Motor neuron (in vitro differentiated cells): ENCODE data around the gene SLC5A10. TPM values are rescaled to one million over a fixed set of nuclear protein-coding genes. Genes with fewer than 3 reads are reported as not detected.
A peak's percentile ranks its signal among the peaks of the same experiment; 100 is the strongest.

Source experiments
- ATAC-seq, 8 experiments: fragments of 200-7000 bp; cut with Tn5 transposase; replicated peaks in 6 of 8; 2 replicates each; pipeline ENCODE4 v1.8.0; 2021; ENCODE audit warnings: mild to moderate bottlenecking in 8 of 8, moderate library complexity in 8 of 8
- H3K27ac ChIP-seq, 2 donors: fragments of 250-450 bp; sonication (Bioruptor Pico); 2 replicates each; pipeline ENCODE4 v1.9.0; 2021; ENCODE audit warnings: antibody characterized with exemption in 2 of 2, mild to moderate bottlenecking in 2 of 2, moderate library complexity in 1 of 2
- H3K4me1 ChIP-seq, 2 donors: fragments of 250-450 bp; sonication (Bioruptor Pico); replicated peaks in 1 of 2; 2 replicates each; pipeline ENCODE4 v1.6.1; 2021; ENCODE audit warnings: antibody characterized with exemption in 2 of 2, mild to moderate bottlenecking in 2 of 2, moderate library complexity in 1 of 2
- H3K4me3 ChIP-seq, 5 donors: fragments of 250-450 bp; sonication (Bioruptor Pico); 2 replicates each; pipeline ENCODE4 v1.9.0; 2021; ENCODE audit warnings: antibody characterized with exemption in 5 of 5, mild to moderate bottlenecking in 5 of 5, moderate library complexity in 4 of 5
- WGBS, 10 experiments: fragments of 450-650 bp; shearing (Covaris generic); methylation state at CpG; one replicate each; pipeline ENCODE4 v1.0.0; 2022; 5-methylcytosine and 5-hydroxymethylcytosine counted together
- in situ Hi-C, 9 experiments: fragments of 400-800 bp; cut with MboI; loops; one replicate each; pipeline ENCODE4 v1.15.0; 2021; ENCODE audit warnings: low sequenced_read_pairs in 9 of 9, low pct_unique_long_range_greater_than_20kb in 2 of 9; ENCODE audit not compliant: unreplicated experiment in 9 of 9
- total RNA-seq, 8 experiments: library from RNA; unstranded; fragments of 300-600 nt; gene quantifications; 2 replicates each; pipeline versions ENCODE4 v1.2.3 to v1.2.4, GENCODE V29; 2022

Gene SLC5A10
- total RNA-seq, 8 experiments from 2014 or later, result 0.09 to 0.76 (median 0.45) TPM; not detected in 3

DNA sequence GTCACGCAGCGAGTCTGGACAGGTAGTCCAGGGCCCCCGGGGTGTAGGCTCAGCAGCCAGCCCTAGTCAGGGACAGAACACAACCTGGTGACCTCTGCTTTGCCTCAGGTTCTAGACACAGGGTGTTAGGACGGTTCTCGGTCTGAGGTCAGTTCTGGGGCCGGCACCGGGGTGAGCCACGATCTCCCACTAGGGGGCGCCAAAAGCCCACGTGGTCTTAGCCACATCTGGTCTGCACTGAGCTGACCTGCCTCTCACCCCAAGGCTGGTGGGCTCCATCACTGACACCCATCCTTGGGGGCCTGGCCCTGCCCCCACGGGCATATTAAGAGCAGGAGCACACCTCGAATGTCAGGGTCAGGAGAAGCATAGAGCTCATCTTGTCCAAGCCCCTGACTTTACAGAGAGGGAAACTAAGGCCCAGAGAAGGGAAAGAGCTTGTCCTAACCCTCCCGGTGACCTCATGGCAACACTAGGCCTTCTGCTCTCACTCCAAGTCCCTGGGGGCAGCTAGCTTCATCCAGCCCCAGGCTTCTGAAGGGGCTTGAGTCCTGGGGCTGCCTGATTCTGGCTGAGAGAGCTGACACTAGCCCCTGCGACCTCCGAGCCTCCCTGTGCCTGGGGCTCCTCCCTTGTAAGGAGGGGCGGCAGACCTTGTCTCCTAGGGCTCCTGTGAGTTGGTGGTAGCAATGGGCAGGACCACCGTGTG is 9.0 kb downstream of the SLC5A10 start:
- peak overlapping the region in 1 of 2 donors; percentile 39 for H3K27ac ChIP-seq
- H3K4me3 ChIP-seq, result no peak overlapping the region
- ATAC-seq, result peak; percentile 70 to 99 (median 78)
- peaks cover 13 to 14% of the 10 kb centered on the region in 2 donors for H3K4me1 ChIP-seq
- in situ Hi-C loops, result no loop called here
- WGBS, 10 experiments, result 0 to 83% (median 40%) methylated on average over 1 to 6 of the region's 17 CpGs; no CpG with 5 or more reads in 5 of the 10 experiments

DNA sequence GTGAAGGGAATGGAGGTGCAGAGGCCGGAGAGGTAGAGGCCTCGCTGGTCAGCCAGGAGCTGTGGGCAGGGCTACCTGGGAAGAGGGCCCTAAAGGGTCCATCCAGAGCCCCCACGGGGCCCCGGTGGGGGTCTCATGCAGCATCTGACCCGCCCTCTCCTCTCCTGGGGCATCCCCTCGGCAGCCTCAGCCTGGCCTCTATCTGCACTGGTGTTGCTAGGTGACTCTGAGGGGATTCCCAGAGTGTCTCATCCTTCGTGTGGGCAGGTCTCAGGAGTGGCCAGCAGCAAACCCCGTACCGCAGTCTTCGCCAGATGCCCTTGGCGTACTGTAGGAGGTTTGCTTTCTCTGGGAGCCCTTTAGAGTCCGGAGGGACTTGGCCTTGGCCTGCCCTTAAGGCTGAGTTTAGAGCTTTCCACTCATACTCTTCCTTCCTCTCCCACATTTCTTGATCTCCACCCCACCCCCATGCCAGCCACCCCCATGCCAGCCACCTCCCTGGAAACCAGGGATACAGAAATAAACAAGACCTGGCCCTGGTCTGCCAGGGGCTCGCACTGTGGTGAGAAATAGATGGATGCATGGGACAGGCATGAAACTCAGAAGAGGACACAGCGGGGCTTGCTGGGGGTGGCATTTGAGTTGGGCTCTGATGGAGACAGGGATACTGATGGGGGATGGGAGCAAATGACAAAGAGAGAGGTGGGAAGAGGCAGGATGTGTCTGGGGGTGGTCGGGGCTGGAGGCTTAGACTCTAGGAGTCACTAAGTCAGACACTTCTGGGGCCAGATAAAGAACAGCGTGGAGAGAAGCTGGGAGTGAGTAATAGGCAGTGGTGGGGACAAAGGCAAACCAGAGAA is 9.9 kb downstream of the SLC5A10 start:
- peaks cover 13 to 14% of the 10 kb centered on the region in 2 donors for H3K4me1 ChIP-seq
- H3K4me3 ChIP-seq, result no peak overlapping the region
- WGBS, 10 experiments, result 67 to 100% (median 92%) methylated on average over 1 to 2 of the region's 16 CpGs; no CpG with 5 or more reads in 4 of the 10 experiments
- peak overlapping the region in 1 of 2 donors; percentile 39 for H3K27ac ChIP-seq
- in situ Hi-C loops, result no loop called here
- ATAC-seq, result peak in 5 of 8 experiments; percentile 28 to 66 (median 48)

DNA sequence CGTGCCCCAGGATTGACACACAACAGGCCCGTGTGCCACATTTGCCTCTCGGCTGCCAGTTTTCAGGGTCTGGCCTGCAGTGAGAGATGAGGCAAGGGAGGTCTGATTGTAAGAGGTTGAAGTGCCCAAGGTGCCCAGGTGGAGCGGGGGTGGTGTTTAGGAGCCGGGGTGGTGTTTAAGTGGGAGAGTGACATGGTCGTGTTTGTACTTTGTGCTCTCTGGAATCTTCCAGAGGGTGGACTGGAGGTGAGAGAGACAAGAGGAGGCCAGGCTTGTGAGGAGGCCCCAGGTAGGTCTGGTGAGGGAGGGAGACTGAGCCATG is 10.5 kb downstream of the SLC5A10 start:
- ATAC-seq, result no peak
- 70 to 94% (median 87%) methylated on average over 2 to 5 of the region's 6 CpGs; no CpG with 5 or more reads in 5 of the 10 experiments for whole genome bisulfite sequencing, 10 experiments
- in situ Hi-C loops, result no loop called here
- H3K4me3 ChIP-seq, result no peak overlapping the region
- H3K4me1 ChIP-seq, result peaks cover 13 to 18% of the 10 kb centered on the region in 2 donors
- no peak overlapping the region for H3K27ac ChIP-seq

DNA sequence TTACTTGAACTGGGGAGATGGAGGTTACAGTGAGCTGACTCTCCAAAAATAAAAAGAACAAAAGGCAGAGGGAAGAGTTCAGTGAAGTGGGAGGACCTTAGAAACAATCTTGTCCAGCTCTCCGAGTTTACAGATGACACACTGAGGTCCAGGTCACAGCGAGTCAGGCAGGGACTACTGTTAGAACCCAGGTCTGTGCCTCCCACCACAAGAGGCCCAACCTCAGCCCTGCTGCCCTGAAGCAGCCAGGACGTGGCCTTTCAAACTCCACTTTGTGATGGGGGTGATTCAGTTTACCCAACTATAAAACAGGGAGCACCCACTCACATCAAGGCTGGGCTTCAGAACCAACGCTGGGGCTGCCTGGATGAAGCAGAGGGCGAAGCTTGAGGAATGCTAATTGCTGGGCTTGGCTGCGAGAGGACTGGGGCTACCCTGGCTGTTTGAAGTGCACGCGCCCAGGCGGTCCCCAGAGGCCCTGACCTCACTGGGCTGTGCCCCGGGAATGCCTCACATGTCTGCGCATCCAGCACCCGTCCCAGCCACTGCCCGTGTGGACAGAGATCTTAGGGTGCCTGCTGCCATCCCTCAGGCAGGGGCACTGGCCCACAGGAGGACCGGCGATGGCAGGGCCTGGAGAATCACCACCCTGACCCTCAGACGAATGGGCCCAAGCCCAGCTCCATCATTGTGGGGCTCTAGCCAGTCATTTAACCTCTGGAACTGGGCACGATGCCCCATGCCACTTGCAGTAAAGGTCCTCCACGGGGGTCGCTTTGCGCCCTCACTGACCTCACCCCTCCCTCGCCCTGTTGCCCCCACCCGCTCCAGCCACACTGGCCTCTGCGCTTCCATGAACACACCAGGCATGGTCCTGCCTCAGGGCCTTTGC is 11.4 kb downstream of the SLC5A10 start:
- H3K4me3 ChIP-seq, result no peak overlapping the region
- H3K4me1 ChIP-seq, result peaks cover 13 to 20% of the 10 kb centered on the region in 2 donors
- no peak overlapping the region for H3K27ac ChIP-seq
- in situ Hi-C loops, result no loop called here
- peak in 2 of 8 experiments; percentile 83 to 90 for ATAC-seq
- WGBS, 10 experiments, result 0 to 100% (median 61%) methylated on average over 1 to 4 of the region's 23 CpGs; no CpG with 5 or more reads in 3 of the 10 experiments

- no peak overlapping the region for H3K27ac ChIP-seq
- no CpG with 5 or more reads among the region's 9 CpGs for WGBS, 10 experiments
- ATAC-seq, result no peak
- no peak overlapping the region for H3K4me3 ChIP-seq
- in situ Hi-C loops, result no loop called here
- H3K4me1 ChIP-seq, result peaks cover 13 to 21% of the 10 kb centered on the region in 2 donors
Observed at GRCh38 chr17:18964018-18964351, 12.0 kb downstream of the SLC5A10 start.

DNA sequence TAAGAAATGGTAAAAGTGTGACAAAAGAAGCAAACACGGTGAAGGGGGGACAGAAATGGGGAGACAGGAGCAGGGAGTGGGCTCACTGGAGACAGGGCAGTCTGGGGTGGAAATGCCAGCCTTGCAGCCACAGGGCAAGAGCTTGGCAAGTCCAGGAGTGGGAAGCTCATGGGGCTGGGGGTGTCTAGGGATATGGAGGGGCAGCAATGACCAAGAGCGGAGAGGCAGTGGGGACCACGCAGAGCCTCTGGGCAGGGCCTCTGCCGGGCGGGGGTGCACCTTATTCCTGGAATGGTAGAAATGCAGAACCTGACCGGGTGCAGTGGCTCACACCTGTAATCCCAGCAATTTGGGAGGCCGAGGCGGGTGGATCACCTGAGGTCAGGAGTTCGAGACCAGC is 12.6 kb downstream of the SLC5A10 start:
- Histone ChIP-seq H3K27ac (no peak overlapping the region), H3K4me1 (peaks cover 16 to 26% of the 10 kb centered on the region in 2 donors), H3K4me3 (no peak overlapping the region)
- ATAC-seq, result no peak
- in situ Hi-C loops, result no loop called here
- WGBS, 10 experiments, result 80 to 100% (median 94%) methylated on average over 1 to 4 of the region's 9 CpGs; no CpG with 5 or more reads in 6 of the 10 experiments

- ATAC-seq, result no peak
- in situ Hi-C loops, result no loop called here
- Histone ChIP-seq H3K27ac (no peak overlapping the region), H3K4me1 (peaks cover 16 to 26% of the 10 kb centered on the region in 2 donors), H3K4me3 (no peak overlapping the region)
- WGBS, 10 experiments, result 60 to 100% (median 86%) methylated on average over 1 to 7 of the region's 14 CpGs; no CpG with 5 or more reads in 5 of the 10 experiments
Observed at GRCh38 chr17:18965530-18966236, 13.7 kb downstream of the SLC5A10 start.

DNA sequence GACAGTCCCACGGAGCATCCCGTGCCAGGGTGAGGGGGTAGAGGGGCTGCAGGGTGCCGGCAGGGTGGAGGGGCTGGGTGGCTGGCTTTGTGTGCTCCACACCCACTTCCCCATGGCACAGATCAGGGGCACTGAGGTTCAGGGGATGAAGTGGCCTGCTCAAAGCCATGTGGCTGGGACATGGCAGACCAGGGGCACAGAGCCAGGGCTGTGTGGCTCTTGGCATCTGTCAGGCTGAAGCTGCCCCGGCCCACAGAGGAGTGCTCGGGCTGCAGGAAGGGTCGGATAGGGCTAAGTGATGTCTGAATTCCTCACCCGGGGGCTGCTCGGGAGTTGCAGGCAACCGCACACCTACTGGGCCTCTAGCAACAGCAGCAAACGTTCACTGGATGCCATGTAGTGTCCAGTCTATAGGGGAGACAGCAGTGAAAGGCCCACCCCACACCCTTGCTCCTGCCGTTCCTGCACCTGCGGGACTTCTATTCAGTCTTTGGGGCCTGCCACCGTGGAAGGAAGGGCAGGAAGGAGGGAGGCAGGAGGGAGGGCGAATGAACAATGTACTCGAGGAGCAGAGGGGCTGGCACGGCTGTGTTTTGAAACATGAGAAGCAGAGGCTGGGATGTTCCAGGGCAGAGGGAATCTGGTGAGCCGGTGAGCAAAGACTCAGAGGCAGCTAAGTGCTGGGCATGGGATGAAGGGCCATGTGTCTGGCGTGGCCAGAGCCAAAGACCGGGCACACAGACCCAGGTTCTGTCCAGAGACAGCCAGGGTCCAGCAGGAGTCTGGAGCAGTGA is 15.1 kb downstream of the SLC5A10 start:
- 0 to 100% (median 89%) methylated on average over 1 to 3 of the region's 19 CpGs; no CpG with 5 or more reads in 5 of the 10 experiments for WGBS, 10 experiments
- H3K4me1 ChIP-seq, result peaks cover 4 to 14% of the 10 kb centered on the region in 2 donors
- ATAC-seq, result peak in 6 of 8 experiments; percentile 18 to 76 (median 51)
- no peak overlapping the region for H3K27ac ChIP-seq
- in situ Hi-C loops, result no loop called here
- H3K4me3 ChIP-seq, result no peak overlapping the region

DNA sequence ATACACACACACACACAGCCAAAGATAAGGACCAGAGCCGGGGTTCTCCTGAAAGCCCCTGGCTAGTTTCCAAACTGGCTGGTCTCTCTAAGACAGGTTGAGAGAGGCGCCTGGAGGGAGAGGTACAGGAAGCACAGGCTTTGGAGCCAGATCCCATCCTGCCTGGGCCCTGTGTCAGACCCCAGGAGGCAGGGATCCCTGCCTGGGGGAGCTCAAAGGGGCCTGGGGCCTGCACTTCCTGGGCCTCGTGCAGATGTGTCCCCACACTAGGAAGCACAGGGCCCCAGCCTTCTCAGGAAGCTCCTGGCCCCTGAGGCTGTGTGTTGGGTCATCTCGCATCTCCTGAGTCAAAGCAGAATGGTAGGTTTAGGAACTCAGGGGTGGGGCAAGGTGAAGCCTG is 16.0 kb downstream of the SLC5A10 start:
- Histone ChIP-seq H3K4me1 (peaks cover 3 to 12% of the 10 kb centered on the region in 2 donors), H3K4me3 (no peak overlapping the region), H3K27ac (no peak overlapping the region)
- in situ Hi-C loops, result no loop called here
- peak in 1 of 8 experiments; percentile 25 for ATAC-seq
- 58% methylated on average over 3 of the region's 4 CpGs; no CpG with 5 or more reads in 9 of the 10 experiments for WGBS, 10 experiments

DNA sequence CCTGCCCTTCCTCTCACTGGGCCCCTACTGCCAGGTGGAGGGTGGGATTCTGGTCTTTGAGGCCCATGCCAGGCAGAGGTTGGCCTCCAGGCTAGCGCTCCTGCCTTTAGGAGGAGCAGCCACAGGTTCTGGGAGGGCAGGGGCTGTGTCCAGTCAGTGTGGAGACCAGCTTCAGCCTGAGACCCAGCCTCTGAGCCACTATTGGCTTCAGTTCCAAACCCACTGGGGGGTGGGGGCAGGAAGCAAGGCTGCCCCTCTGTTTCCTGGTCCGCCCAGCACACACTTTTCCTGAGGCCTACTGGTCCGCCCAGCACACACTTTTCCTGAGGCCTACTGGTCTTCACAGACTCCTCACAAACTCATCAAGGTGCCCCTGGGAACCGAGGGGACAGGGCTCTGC is 16.4 kb downstream of the SLC5A10 start:
- 85 to 100% methylated on average over 1 to 4 of the region's 4 CpGs; no CpG with 5 or more reads in 8 of the 10 experiments for WGBS, 10 experiments
- ATAC-seq, result no peak
- no peak overlapping the region for H3K4me3 ChIP-seq
- in situ Hi-C loops, result no loop called here
- H3K27ac ChIP-seq, result no peak overlapping the region
- H3K4me1 ChIP-seq, result peaks cover 3 to 12% of the 10 kb centered on the region in 2 donors

- in situ Hi-C loops, result no loop called here
- 10 to 88% (median 54%) methylated on average over 2 to 8 of the region's 23 CpGs; no CpG with 5 or more reads in 6 of the 10 experiments for WGBS, 10 experiments
- ATAC-seq, result peak in 7 of 8 experiments; percentile 11 to 94 (median 20)
- Histone ChIP-seq H3K4me1 (peaks cover 3 to 12% of the 10 kb centered on the region in 2 donors), H3K27ac (no peak overlapping the region), H3K4me3 (no peak overlapping the region)
Observed at GRCh38 chr17:18968945-18969887, 17.3 kb downstream of the SLC5A10 start.
